Loucy (cell line): ENCODE results near the gene INSYN1.

ENCODE experiments used
- EZH2phosphoT487 ChIP-seq: fragments of 200-600 bp; IDR thresholded peaks from 2 replicates; pipeline ENCODE4 v1.6.1; 2018; ENCODE audit warnings: antibody characterized with exemption, mild to moderate bottlenecking, moderate library complexity, borderline replicate concordance
- TF ChIP-seq, protein P1 (sequence below): fragments of 200-600 bp; sonication (generic); conservative IDR thresholded peaks from 2 replicates; pipeline ENCODE4 v1.5.1; 2014; ENCODE audit warnings: mild to moderate bottlenecking, antibody characterized with exemption, low read length

DNA sequence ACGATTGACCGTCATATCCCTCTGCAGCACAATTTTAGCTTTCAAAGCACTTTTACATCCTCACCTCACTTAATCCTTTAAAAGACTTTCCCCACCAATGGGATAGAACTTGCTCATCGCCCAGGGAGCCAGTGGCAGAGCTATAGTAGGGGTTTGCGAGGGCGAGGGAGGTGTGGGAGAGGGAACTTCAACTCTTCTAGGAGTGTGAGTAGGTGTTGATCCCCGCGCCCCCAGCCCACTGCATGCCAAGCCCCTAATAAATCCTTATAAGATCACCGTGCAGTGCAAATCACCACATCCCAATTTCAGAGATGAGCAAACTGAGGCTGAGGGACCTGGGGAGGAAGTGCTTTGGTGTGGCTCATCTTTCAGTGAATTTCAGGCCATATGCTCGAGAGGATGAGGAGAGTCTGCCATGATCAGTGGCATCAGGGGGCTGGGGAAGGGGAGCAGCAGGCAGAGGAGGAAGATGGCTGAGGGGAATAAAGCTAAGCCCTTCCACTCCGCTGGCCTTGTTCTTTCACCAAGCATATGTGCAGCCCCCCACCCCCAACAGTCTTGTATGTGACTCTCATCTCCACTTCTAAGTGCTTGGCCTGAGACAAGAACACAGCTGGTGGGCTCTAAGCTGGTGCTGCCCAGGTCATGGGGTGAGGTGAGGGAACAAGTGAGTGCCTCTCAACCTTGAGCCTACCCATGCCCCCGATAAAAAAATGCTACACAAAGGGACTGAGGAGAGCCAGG lies 5.1 kb downstream of the INSYN1 start:
- TF ChIP-seq EZH2phosphoT487 = no peak
- TF ChIP-seq, protein P1, sequence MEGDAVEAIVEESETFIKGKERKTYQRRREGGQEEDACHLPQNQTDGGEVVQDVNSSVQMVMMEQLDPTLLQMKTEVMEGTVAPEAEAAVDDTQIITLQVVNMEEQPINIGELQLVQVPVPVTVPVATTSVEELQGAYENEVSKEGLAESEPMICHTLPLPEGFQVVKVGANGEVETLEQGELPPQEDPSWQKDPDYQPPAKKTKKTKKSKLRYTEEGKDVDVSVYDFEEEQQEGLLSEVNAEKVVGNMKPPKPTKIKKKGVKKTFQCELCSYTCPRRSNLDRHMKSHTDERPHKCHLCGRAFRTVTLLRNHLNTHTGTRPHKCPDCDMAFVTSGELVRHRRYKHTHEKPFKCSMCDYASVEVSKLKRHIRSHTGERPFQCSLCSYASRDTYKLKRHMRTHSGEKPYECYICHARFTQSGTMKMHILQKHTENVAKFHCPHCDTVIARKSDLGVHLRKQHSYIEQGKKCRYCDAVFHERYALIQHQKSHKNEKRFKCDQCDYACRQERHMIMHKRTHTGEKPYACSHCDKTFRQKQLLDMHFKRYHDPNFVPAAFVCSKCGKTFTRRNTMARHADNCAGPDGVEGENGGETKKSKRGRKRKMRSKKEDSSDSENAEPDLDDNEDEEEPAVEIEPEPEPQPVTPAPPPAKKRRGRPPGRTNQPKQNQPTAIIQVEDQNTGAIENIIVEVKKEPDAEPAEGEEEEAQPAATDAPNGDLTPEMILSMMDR = no peak
